Heart left ventricle (tissue), 16 donors: ENCODE data around the gene ENTR1. TPM values are rescaled to one million over a fixed set of nuclear protein-coding genes. Genes with fewer than 3 reads are reported as not detected.

Source experiments
- ATAC-seq, 4 donors: fragments of 200-7000 bp; cut with Tn5 transposase; one replicate each; pipeline ENCODE4 v1.9.1; 2020 to 2022; ENCODE audit warnings: moderate library complexity in 4 of 4, mild to moderate bottlenecking in 3 of 4, moderate number of reproducible peaks in 1 of 4
- DNase-seq, 5 donors: peaks; one replicate each; pipeline ENCODE4 v3.0.0-alpha.2; 2020
- H3K27ac ChIP-seq, 12 donors: fragments of 200-600 bp; sonication (generic) in 4 of 12; one replicate each; pipeline versions ENCODE4 v1.5.0 to v1.8.0; 2016 to 2022; ENCODE audit warnings: mild to moderate bottlenecking in 2 of 12
- H3K27me3 ChIP-seq, 9 donors: fragments of 200-600 bp; sonication (generic) in 2 of 9; one replicate each; pipeline versions ENCODE4 v1.5.1 to v1.8.0; 2016 to 2022; ENCODE audit warnings: mild to moderate bottlenecking in 3 of 9
- H3K36me3 ChIP-seq, 9 donors: fragments of 200-600 bp; sonication (generic) in 2 of 9; one replicate each; pipeline versions ENCODE4 v1.5.0 to v1.8.0; 2018 to 2022; ENCODE audit warnings: mild to moderate bottlenecking in 2 of 9
- H3K4me1 ChIP-seq, 12 donors: fragments of 200-600 bp; sonication (generic) in 4 of 12; one replicate each; pipeline versions ENCODE4 v1.5.0 to v1.8.0; 2016 to 2022; ENCODE audit warnings: mild to moderate bottlenecking in 3 of 12
- H3K4me3 ChIP-seq, 12 donors: fragments of 200-600 bp; sonication (generic) in 4 of 12; one replicate each; pipeline versions ENCODE4 v1.5.0 to v1.8.0; 2017 to 2022; ENCODE audit warnings: mild to moderate bottlenecking in 9 of 12, moderate library complexity in 4 of 12
- H3K9me3 ChIP-seq, 12 donors: fragments of 200-600 bp; sonication (generic) in 4 of 12; one replicate each; pipeline versions ENCODE4 v1.5.0 to v1.8.0; 2016 to 2022; ENCODE audit warnings: mild to moderate bottlenecking in 1 of 12
- POLR2A ChIP-seq, 2 donors: fragments of 450-650 bp; IDR thresholded peaks; one replicate each; pipeline ENCODE4 v1.6.1; 2017; ENCODE audit warnings: antibody characterized with exemption in 2 of 2, mild to moderate bottlenecking in 2 of 2, moderate library complexity in 2 of 2
- WGBS, 4 donors: extraction: QIAGEN DNeasy Blood & Tissue Kit in 2 of 4; methylation state at CpG; one replicate each; pipeline versions ENCODE4 v1.1.5 to v1.1.7; 2013 to 2018; 5-methylcytosine and 5-hydroxymethylcytosine counted together
- intact Hi-C, 10 donors: fragments of 100-400 bp; cut with DNase I; formaldehyde crosslinking; loops; one replicate each; pipeline versions ENCODE4 v1.11.1 to v1.14.2; 2022
- polyA plus RNA-seq, 2 donors: library from polyadenylated mRNA; stranded (reverse); fragments of 200-250 nt; gene quantifications; one replicate each; pipeline ENCODE4 v1.2.3, GENCODE V29; 2013
- total RNA-seq, 9 donors: library from RNA; depleted of rRNA in 2 of 9; stranded (reverse); fragments of >200 nt in 2 of 9; fragmentation: NEBNext Ultra II Directional in 3 of 9; extraction: Animal tissue kit (Norgen Biotek cat#: 25700) in 3 of 9; gene quantifications; one replicate each; pipeline versions ENCODE4 v1.1.0 to v1.2.4, GENCODE V29; 2016 to 2023
- TF ChIP-seq, protein P1 (sequence below), 12 donors: fragments of 200-600 bp; sonication (generic) in 4 of 12; IDR thresholded peaks; one replicate each; pipeline versions ENCODE4 v1.5.0 to v1.8.0; 2018 to 2022; ENCODE audit warnings: antibody characterized with exemption in 12 of 12, mild to moderate bottlenecking in 5 of 12
- donor health status: ischemic (EF 13 %, LVEDD 7.1; RV severe dilation, severe dysfunction).
- donor health status: healthy with polysubstance abuse.
- donor health status: DM: no; HTN: yes; CAD: no.
- donor health status: DM: no; HTN: no; CAD: no.
- donor health status: ischemic (EF 25% LVEDD 6.9; RV normal size, moderate dysfunction).
- donor health status: ischemic (EF 25% LVEDD 5.7; RV mildly dilated, moderate dysfunction).
- donor health status: healthy.
- donor health status: DM: yes; HTN: yes; CAD: no.
- donor health status: ischemic (EF 35%, LVEDD 5.7; RV mildly dilated, moderate dysfunction).
- donor health status: nonischemic (EF 11% LVEDD 7.7; RV severe dilation, severe dysfunction).
- donor health status: DM: yes; HTN: yes; CAD: no.
- donor health status: PGD.
- donor health status: ischemic (EF 29% LVEDD 5.4; RV normal size, mild dysfunction).
- donor health status: nonischemic (EF 23%, LVEDD 6.1; RV moderate dilation, normal function).

The ENTR1 gene
- total and polyA plus RNA-seq, 11 donors, result 11.8 to 27.7 (median 18.4) TPM

DNA sequence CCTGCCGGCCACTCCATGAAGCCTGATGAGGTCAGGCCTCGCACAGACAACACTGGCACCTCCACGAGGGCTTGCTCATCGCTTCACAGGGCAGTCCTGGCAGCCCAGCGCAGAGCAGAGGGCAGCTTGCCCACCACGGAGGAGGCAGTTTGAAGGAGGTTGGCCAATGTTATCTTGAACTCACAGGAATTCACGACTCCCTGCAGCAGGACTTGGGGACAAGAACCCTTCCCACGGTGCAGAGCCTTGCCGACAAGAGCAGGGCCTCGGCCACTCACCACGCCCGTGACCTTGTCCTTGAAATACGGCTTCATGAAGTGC is 15.4 kb downstream of the ENTR1 start:
- H3K4me3 ChIP-seq, result no peak overlapping the region
- WGBS, 4 donors, result 90 to 97% (median 93%) methylated on average over 9 to 13 of the region's 13 CpGs
- intact Hi-C loops, result loop anchor here in 1 of 10 donors (5.0 kb wide), 1 partner anchor 83 kb away; no protein-coding TSS in a partner anchor
- H3K9me3 ChIP-seq, result no peaks in the 10 kb centered on the region
- H3K36me3 ChIP-seq, result peaks cover 0 to 81% (median 67%) of the 10 kb centered on the region in 9 donors
- no peaks in the 10 kb centered on the region for H3K27me3 ChIP-seq
- no peak overlapping the region for H3K27ac ChIP-seq
- ATAC-seq, result no peak
- DNase-seq, result no peak
- peaks cover 0 to 18% (median 11%) of the 10 kb centered on the region in 12 donors for H3K4me1 ChIP-seq
- no peak for TF ChIP-seq POLR2A (IDR thresholded peaks at IDR 0.05)
- TF ChIP-seq, protein P1, sequence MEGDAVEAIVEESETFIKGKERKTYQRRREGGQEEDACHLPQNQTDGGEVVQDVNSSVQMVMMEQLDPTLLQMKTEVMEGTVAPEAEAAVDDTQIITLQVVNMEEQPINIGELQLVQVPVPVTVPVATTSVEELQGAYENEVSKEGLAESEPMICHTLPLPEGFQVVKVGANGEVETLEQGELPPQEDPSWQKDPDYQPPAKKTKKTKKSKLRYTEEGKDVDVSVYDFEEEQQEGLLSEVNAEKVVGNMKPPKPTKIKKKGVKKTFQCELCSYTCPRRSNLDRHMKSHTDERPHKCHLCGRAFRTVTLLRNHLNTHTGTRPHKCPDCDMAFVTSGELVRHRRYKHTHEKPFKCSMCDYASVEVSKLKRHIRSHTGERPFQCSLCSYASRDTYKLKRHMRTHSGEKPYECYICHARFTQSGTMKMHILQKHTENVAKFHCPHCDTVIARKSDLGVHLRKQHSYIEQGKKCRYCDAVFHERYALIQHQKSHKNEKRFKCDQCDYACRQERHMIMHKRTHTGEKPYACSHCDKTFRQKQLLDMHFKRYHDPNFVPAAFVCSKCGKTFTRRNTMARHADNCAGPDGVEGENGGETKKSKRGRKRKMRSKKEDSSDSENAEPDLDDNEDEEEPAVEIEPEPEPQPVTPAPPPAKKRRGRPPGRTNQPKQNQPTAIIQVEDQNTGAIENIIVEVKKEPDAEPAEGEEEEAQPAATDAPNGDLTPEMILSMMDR (IDR thresholded peaks at IDR 0.05), result no peak

DNA sequence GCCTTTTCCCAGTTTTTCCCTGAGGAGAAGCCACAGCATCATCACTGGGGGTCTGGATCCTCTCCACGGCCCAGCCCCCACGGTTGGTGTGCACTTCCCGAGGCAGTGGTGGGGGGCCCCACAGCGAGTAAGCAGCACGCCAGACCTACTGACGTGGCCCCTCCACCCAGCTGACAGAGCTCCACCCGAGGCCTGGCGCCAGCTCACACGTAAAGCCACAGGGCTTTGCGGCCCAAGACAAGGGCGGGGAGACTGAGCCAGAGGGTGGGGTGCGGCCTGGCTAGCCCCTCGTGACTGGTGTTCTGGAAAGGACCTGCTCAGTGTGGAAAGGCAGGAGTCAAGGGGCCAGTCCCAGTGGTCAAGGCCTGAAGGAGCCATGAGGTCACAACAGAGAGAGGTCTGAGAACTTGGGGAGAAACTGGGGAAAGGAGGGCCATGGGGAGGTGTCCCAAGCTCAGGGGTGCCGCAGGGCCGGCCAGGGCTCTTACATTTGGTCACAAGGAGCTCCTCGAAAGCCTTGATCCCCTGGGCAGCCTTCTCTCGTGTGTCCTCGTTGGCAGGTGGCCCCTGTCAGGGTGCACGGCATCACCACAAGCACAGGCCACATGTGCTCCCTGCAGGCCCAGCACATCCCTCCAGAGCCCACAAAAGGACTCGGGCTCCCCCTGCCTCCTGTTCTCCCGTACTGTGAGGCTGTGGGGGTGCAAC is 15.9 kb downstream of the ENTR1 start:
- WGBS, 4 donors, result 91 to 96% (median 94%) methylated on average over 11 to 21 of the region's 21 CpGs
- ATAC-seq (peak in 1 of 4 donors; percentile 12), DNase-seq (no peak)
- H3K4me1 ChIP-seq, result peaks cover 0 to 14% (median 11%) of the 10 kb centered on the region in 12 donors
- intact Hi-C loops, result loop anchor here in 1 of 10 donors (5.0 kb wide), 1 partner anchor 82 kb away; no protein-coding TSS in a partner anchor
- no peaks in the 10 kb centered on the region for H3K27me3 ChIP-seq
- H3K9me3 ChIP-seq, result no peaks in the 10 kb centered on the region
- peaks cover 0 to 87% (median 72%) of the 10 kb centered on the region in 9 donors for H3K36me3 ChIP-seq
- H3K27ac ChIP-seq, result no peak overlapping the region
- no peak overlapping the region for H3K4me3 ChIP-seq
- TF ChIP-seq, protein P1 (IDR thresholded peaks at IDR 0.05), result no peak

DNA sequence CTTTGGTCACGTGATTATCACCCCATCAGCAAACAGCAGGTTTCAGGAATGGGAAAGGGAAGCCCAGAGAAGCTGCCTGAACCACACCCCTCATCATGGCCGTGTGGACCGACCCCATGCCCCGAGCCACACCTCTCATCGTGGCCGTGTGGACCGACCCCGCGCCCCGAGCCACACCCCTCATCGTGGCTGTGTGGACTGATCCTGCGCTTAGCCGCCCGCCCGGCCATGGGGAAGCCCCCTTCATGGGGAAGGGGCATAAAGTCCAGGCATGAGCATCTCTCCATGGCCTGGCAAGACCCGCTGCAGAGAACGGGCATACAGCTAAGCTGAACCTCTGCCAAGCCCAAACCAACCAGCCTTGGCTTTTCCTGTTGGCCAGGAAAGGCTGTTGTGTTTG is 16.9 kb downstream of the ENTR1 start:
- WGBS, 4 donors, result 90 to 93% (median 91%) methylated on average over 17 of the region's 17 CpGs
- DNase-seq (no peak), ATAC-seq (no peak)
- Histone ChIP-seq H3K27ac (no peak overlapping the region), H3K36me3 (peaks cover 0 to 92% (median 81%) of the 10 kb centered on the region in 9 donors), H3K9me3 (no peaks in the 10 kb centered on the region), H3K4me3 (no peak overlapping the region), H3K27me3 (no peaks in the 10 kb centered on the region), H3K4me1 (peaks cover 0 to 4% (median 2%) of the 10 kb centered on the region in 12 donors)
- intact Hi-C loops, result no loop called here
- TF ChIP-seq, protein P1 (IDR thresholded peaks at IDR 0.05), result no peak
- TF ChIP-seq POLR2A (IDR thresholded peaks at IDR 0.05), result no peak

GRCh38 chr9:136392538-136393449 is 17.6 kb downstream of the ENTR1 start:
- 79 to 82% (median 82%) methylated on average over 15 to 21 of the region's 21 CpGs for WGBS, 4 donors
- Histone ChIP-seq H3K27ac (no peak overlapping the region), H3K4me3 (no peak overlapping the region), H3K36me3 (peaks cover 0 to 94% (median 89%) of the 10 kb centered on the region in 9 donors), H3K27me3 (no peaks in the 10 kb centered on the region), H3K4me1 (no peaks in the 10 kb centered on the region), H3K9me3 (no peaks in the 10 kb centered on the region)
- no peak for DNase-seq
- no peak for TF ChIP-seq POLR2A (IDR thresholded peaks at IDR 0.05)
- TF ChIP-seq, protein P1 (IDR thresholded peaks at IDR 0.05), result no peak
- intact Hi-C loops, result no loop called here
- no peak for ATAC-seq
